AG04450 (cell line): Measurements from ENCODE around the gene IQCH. TPM values are rescaled to one million over a fixed set of nuclear protein-coding genes. Genes with fewer than 3 reads are reported as not detected.

Experiments
- CTCF ChIA-PET: fragments of 300-600, 350-600 bp; formaldehyde crosslinking; extraction: SDS; loops from one replicate; lab custom pipeline; 2022; ENCODE audit warnings: antibody characterized with exemption, inconsistent platforms; lab: Charles Lee
- POLR2A ChIA-PET: fragments of 350-600 bp; formaldehyde crosslinking; extraction: SDS; loops from one replicate; lab custom pipeline; 2021; ENCODE audit warnings: antibody characterized with exemption, inconsistent platforms; lab: Yijun Ruan, JAX
- DNase-seq: peaks from one replicate; pipeline ENCODE4 v3.0.0-alpha.2; 2011; ENCODE audit warnings: low read depth, low spot score
- H3K27ac ChIP-seq: one replicate; pipeline ENCODE4 v1.5.1; 2012; ENCODE audit warnings: low read depth, low read length, control low read depth
- H3K27me3 ChIP-seq: one replicate; pipeline ENCODE4 v1.6.0; 2012; ENCODE audit warnings: low read length; ENCODE audit not compliant: control insufficient read depth, insufficient read depth
- H3K4me3 ChIP-seq: 2 replicates; pipeline ENCODE4 v1.5.1; 2011; ENCODE audit warnings: mild to moderate bottlenecking, low read depth, low read length, control low read depth
- H3K9me3 ChIP-seq: 2 replicates; pipeline ENCODE4 v1.5.1; 2012; ENCODE audit warnings: low read length; ENCODE audit not compliant: control insufficient read depth, insufficient read depth
- polyA plus RNA-seq: library from polyadenylated mRNA; depleted of rRNA; stranded (reverse); fragments of >200 nt; gene quantifications from 2 replicates; pipeline ENCODE4 v1.2.3, GENCODE V29; 2011
- TF ChIP-seq, protein P1 (sequence below): IDR thresholded peaks from 2 replicates; pipeline ENCODE4 v1.5.1; 2011; ENCODE audit warnings: low read depth, low read length, control low read depth, inconsistent platforms

Gene IQCH
- polyA plus RNA-seq, 1 experiment: 0.95 TPM

GRCh38 chr15:67365994-67366393 lies 111.4 kb downstream of the IQCH start:
- CTCF ChIA-PET: no interaction called here

GRCh38 chr15:67366904-67367303 lies 112.3 kb downstream of the IQCH start:
- peaks cover 8% of the 10 kb centered on the region for H3K27me3 ChIP-seq
- ChIA-PET POLR2A (no interaction called here), CTCF (no interaction called here)
- H3K27ac ChIP-seq: no peak overlapping the region
- DNase-seq: no peak
- no peaks in the 10 kb centered on the region for H3K9me3 ChIP-seq
- TF ChIP-seq, protein P1, sequence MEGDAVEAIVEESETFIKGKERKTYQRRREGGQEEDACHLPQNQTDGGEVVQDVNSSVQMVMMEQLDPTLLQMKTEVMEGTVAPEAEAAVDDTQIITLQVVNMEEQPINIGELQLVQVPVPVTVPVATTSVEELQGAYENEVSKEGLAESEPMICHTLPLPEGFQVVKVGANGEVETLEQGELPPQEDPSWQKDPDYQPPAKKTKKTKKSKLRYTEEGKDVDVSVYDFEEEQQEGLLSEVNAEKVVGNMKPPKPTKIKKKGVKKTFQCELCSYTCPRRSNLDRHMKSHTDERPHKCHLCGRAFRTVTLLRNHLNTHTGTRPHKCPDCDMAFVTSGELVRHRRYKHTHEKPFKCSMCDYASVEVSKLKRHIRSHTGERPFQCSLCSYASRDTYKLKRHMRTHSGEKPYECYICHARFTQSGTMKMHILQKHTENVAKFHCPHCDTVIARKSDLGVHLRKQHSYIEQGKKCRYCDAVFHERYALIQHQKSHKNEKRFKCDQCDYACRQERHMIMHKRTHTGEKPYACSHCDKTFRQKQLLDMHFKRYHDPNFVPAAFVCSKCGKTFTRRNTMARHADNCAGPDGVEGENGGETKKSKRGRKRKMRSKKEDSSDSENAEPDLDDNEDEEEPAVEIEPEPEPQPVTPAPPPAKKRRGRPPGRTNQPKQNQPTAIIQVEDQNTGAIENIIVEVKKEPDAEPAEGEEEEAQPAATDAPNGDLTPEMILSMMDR: no peak
- H3K4me3 ChIP-seq: no peak overlapping the region

More at GRCh38 chr15:67365994-67366393, 111.4 kb downstream of the IQCH start:
- Histone ChIP-seq H3K4me3 (no peak overlapping the region), H3K27me3 (peaks cover 8% of the 10 kb centered on the region), H3K27ac (no peak overlapping the region), H3K9me3 (no peaks in the 10 kb centered on the region)
- POLR2A ChIA-PET: no interaction called here
- no peak for DNase-seq
- TF ChIP-seq, protein P1: no peak

DNA sequence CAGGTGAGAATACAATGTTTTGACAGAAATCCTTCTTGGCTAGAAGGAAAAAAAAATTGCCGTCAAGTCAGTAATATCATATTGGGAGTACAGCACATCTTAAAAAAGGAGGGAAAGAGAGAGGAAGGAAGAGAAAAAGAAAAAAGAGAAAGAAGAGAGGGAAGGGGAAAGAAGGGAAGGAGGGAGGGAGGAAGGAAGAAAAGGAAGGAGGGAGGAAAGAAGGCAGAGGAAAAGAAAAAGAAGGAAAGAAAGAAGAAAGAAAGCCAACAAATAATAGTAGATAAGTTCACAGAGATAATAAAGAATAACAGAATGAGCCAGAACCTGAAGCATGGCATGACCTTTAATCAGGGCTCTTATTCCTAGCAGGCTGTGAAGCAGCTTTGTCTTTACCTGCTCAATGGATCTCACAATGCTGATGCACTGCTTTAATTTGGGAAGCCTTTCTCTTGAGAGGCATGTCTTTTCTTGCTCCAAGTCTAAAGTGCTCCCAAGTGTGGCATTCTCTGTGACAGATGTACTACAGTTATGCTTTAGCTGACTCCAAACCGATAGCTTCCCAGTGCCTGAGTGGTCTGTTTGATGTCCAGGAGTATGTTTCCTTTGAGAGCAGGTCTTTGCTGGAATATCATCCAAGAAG lies 114.9 kb downstream of the IQCH start:
- ChIA-PET POLR2A (interaction anchor here (0.5 kb wide), 1 partner anchor 139 kb away, joined by 3 read pairs; no protein-coding TSS in a partner anchor), CTCF (no interaction called here)
- no peak overlapping the region for H3K4me3 ChIP-seq
- H3K27me3 ChIP-seq: peaks cover 8% of the 10 kb centered on the region
- H3K27ac ChIP-seq: no peak overlapping the region
- TF ChIP-seq, protein P1: no peak
- H3K9me3 ChIP-seq: no peaks in the 10 kb centered on the region
- no peak for DNase-seq

DNA sequence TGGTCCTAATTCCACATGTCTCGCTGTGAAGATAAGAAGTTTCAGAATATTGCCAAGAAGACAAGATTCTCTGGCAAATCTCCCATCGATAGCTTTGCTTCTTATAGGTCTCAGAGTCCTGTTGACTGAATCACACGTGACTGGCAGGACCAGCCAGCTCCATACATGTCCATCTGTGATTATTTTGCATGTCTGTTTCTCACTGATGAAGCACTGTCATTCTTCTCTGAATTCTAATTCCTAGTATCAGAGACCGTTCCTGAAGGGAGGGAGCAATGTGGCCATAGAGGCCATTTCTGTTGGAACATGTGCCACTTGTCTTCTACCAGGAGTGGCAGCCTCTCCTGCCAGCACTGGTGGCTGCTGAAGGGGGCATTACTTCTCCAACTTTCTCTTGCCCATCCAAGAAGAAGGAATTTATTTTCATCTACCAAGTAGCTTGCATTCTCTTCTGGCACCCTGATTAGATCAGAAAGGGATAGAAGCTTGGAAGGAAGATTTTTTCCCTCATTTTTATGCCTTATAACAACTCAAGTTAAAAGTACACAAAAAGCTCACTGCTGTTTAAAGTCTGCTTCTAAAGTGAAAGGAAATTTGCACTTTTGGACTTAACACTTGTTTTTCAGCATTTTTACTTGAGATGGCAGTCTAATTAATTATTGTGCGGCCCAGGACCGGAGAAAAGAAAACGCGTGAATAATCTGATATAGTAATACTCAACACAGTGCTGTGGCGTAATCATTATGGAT lies 115.8 kb downstream of the IQCH start:
- DNase-seq: no peak
- ChIA-PET POLR2A (interaction anchor here (0.5 kb wide), 1 partner anchor 138 kb away, joined by 3 read pairs; no protein-coding TSS in a partner anchor), CTCF (interaction anchor here (0.6 kb wide), 1 partner anchor 30 kb away, joined by 4 read pairs; no protein-coding TSS in a partner anchor)
- H3K9me3 ChIP-seq: no peaks in the 10 kb centered on the region
- H3K27ac ChIP-seq: no peak overlapping the region
- H3K27me3 ChIP-seq: peaks cover 8% of the 10 kb centered on the region
- no peak overlapping the region for H3K4me3 ChIP-seq
- TF ChIP-seq, protein P1: no peak

DNA sequence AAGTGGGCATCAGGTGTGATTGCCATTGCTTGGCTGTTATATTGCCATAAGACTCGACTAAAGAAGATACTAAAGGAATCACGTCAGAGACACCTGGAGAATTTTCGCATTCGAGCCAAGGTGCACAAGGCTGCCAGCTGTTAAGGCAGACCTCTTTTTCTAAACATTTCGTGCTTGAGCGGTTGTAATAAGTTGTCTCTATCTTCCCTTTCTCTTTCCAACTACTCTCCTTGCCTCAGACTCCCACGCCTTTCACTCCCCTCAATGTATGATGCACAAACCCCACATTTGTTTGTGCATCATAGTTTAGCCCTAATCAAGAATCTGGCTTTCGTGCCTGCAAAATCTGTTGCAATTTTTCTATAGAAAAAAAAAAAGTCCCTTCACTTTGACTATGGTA lies 118.0 kb downstream of the IQCH start:
- H3K27ac ChIP-seq: no peak overlapping the region
- no peaks in the 10 kb centered on the region for H3K9me3 ChIP-seq
- no peak overlapping the region for H3K4me3 ChIP-seq
- TF ChIP-seq, protein P1: no peak
- POLR2A ChIA-PET: no interaction called here
- CTCF ChIA-PET: no interaction called here
- no peak for DNase-seq
- H3K27me3 ChIP-seq: peaks cover 6% of the 10 kb centered on the region
